ENCODE data around the gene IRF7.

GRCh38 chr11:616320-617198 lies 809 bp upstream of the IRF7 start:
- TF ChIP-seq EZH2 (IDR thresholded peaks at IDR 0.05): no peak
- no peak for TF ChIP-seq CTCF (IDR thresholded peaks at IDR 0.05 in 2 of 3, conservative IDR thresholded peaks at IDR 0.05 in 1 of 3; ENCODE audit: borderline replicate concordance in 1 of 3, insufficient read depth in 1 of 3, low read depth in 2 of 3, low read length in 2 of 3)
- no peak for TF ChIP-seq CEBPB (IDR thresholded peaks at IDR 0.05; ENCODE audit: low read depth)
- TF ChIP-seq TCF7L2 (IDR thresholded peaks at IDR 0.05; ENCODE audit: borderline replicate concordance, extremely low read depth, insufficient read depth, insufficient read length): no peak
- TF ChIP-seq ZFX (IDR thresholded peaks at IDR 0.05): no peak
